Retinal pigment epithelial cell (primary cell): Measurements from ENCODE around the gene SPG7.

ENCODE experiments used
- DNase-seq: peaks from one replicate; pipeline ENCODE4 v3.0.0-alpha.2; 2010; ENCODE audit warnings: low read depth
- H3K4me3 ChIP-seq: 2 replicates; pipeline ENCODE4 v1.5.1; 2011; ENCODE audit warnings: mild to moderate bottlenecking, low read length, control low read depth, moderate library complexity
- TF ChIP-seq, protein P1 (sequence below): conservative IDR thresholded peaks from 2 replicates; pipeline ENCODE4 v1.5.1; 2011; ENCODE audit warnings: low read depth, low read length, control low read depth, inconsistent platforms

SPG7 gene

DNA sequence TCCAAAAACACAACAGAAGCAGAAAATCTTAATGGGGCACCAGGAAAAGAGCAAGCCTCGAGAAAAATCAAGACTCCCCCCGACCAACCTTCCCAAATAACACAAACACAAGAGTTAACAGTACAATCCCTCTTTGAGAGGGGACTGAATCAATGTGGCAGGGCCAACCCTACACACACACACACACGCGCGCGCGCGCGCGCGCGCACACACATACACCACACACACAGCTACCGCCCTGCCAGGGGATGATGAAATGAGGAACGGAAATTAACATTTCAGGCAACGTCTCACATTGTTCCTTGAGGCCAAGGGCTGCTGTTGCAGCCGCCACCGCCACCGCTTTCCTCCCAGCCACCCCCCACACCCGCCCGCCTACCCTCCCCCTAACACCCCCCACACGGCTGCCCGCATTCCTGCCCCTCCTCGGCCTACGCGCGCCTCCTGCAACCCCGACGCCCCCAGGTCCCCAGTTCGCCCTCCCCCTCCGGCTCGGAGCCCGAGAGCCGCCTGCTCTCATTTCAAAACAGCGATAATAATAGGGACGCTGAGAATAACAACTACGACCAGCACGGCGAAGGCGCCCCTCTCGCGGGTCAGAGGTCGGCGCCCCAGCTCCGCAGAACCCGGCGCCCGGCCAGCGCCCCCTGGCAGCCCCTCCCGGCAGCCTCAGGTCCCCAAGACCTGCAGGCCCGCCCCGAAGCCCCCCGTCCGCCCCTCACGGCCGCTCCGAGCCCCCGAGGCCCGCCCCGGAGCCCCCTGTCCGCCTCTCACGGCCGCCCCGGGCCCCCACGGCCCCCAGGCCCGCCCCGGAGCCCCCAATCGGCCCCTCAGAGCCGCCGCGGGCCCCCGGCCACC lies 18.9 kb upstream of the SPG7 start:
- peak overlapping the region; percentile 69 for H3K4me3 ChIP-seq
- TF ChIP-seq, protein P1, sequence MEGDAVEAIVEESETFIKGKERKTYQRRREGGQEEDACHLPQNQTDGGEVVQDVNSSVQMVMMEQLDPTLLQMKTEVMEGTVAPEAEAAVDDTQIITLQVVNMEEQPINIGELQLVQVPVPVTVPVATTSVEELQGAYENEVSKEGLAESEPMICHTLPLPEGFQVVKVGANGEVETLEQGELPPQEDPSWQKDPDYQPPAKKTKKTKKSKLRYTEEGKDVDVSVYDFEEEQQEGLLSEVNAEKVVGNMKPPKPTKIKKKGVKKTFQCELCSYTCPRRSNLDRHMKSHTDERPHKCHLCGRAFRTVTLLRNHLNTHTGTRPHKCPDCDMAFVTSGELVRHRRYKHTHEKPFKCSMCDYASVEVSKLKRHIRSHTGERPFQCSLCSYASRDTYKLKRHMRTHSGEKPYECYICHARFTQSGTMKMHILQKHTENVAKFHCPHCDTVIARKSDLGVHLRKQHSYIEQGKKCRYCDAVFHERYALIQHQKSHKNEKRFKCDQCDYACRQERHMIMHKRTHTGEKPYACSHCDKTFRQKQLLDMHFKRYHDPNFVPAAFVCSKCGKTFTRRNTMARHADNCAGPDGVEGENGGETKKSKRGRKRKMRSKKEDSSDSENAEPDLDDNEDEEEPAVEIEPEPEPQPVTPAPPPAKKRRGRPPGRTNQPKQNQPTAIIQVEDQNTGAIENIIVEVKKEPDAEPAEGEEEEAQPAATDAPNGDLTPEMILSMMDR: no peak
- peak; percentile 89 for DNase-seq

DNA sequence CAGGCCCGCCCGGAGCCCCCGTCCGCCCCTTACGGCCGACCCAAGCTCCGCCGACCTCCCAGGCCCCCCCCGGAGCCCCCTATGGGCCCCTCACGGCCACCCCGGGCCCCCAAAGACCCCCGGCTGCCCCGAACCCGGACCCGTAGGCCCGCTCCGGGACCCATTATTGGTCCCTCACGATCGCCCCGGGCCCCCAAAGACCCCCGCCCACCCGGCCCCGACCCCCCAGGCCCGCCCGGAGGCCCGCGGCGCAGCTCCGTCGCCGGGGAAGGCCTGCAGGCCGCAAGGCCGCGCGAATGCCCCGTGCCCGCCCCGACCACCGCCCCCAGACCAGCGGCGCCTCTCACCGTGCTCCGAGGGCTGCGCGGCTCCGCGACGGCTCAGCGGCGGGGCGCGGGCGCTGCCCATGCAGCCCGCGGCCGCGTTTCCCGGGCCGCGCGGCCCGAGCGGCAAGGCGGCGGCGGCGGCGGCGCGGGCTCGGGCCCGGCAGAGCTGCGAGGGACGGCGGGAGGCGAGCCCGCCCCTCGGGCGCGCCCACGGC lies 18.2 kb upstream of the SPG7 start:
- no peak for DNase-seq
- TF ChIP-seq, protein P1: no peak
- H3K4me3 ChIP-seq: peak overlapping the region; percentile 69

DNA sequence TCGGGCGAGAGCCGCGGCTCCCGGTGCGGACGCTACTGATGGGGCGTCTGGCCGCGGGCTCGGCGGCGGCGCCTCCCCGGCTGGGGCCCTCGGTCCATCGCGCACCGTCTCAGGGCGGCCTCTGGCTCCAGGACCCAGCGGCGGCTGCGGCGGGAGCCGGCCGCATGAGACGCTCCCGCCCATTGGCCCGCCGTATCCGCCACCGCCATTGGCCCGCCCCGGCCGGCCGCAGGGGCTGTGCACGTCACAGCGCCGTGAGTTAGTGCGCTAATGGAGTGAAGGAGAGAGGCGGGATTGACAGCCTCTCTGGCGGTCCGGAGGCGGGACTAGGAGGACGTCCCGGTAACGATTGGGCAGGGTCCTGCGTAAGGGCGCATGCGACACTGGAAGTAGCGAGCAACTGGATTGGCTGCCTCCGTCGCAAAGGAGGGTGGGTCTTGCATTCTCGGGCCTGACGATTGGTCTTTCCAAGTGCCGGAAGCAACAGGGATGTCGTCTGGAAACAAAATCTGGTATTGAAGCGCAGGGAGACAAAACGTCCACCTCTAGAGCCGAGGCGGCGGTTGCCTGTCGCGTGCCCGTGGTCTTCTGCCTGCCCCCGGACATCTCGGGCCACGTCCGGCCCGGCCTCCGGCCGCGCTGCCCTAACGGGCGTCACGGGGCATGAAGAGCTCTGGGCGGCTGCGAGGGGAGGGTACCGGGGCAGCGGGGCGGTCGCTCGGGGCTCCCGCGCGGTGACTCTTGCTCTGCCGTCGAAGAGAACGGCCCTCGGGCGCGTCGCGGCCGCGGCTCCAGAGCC lies 17.6 kb upstream of the SPG7 start, which contains the start of gene ANKRD11:
Gene ANKRD11 (minus strand): TSS at position 123 of the 799 bp plus-strand sequence. CDS start 173,542 bp downstream, outside the sequence.
- DNase-seq: peak; percentile 99
- H3K4me3 ChIP-seq: peak within 1 kb of the TSS; percentile 82
- TF ChIP-seq, protein P1: no peak

DNA sequence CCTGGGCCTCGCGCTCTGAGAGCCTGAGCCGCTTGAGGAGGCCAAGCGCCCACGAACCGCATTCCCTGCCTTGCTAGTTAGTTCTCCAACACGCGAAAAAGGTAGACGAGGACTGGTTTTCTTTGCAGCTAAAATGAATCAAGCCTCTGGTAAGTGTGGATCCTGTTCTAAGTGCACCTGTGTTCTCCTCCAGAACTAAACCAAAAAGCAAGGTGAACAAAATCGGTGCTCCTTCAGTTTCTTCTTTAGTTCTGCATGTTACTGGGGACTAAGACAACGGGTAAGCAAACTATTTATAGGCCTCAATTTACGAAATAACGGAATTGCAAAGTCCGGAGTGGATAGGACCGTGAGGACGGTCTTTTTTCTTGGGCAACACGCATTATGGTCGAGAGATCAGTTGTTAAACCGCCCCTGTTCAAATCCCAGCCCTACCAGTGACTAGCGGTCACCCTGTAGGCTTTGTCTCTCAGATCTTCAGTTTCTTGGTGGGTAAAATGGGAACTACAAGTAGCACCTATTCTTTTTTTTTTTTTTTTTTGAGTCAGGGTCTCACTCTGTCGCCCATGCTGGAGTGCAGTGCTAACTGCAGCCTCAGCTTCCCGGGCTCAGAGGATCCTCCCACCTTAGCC lies 16.8 kb upstream of the SPG7 start:
- peak overlapping the region; percentile 82 for H3K4me3 ChIP-seq
- TF ChIP-seq, protein P1: no peak
- no peak for DNase-seq

DNA sequence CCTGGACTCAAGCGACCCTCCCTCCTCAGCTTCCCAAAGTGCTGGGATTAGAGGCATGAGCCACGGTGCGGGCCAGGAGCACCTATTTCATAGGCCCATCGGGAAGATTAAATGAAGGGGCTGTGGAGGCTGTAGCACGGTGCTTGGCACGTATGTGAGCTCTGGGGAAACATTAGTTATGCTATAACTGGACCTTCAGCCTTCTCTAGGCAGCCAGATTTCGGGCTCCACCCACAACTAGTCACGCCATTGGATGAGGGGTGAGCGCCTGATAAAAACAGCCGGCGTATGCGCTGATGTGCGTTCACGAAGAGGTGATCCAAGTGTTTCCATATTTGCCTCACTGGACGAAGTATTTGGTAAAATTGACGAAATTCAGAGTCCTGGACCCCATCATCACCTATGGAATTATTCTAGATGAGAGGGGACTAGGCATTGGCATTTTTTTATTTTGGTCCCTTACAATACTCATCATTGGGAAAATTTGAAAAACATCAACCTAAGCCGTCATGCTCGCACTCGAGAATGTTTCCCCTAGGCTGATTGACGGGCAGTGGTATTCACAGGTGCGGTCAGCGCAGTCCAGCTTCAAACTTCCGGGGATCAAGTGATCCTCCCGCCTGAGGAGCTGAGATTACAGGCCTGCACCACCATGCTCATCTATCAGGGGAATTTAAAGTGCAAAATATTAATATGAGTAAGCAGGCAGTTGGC lies 16.1 kb upstream of the SPG7 start:
- no peak for DNase-seq
- TF ChIP-seq, protein P1: no peak
- peak overlapping the region; percentile 82 for H3K4me3 ChIP-seq

DNA sequence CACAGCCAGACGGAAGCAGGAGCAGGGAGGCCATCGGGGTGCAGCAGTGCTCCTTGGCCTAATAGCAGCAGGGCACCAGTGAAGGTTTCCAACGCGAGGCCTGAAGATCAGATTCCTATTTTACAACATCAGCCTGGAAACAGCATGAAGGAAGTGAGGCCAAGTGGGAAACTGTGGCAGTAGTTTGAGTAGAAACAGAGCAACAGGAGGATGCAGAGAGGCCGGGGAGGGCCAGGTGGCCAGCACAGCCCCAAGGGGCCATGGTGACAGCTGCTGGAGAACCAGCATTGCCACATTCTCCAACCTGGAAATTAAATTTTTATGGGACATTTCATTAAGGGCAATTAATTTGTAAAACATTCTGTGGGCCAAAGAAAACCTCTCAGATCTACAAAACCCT lies 14.4 kb upstream of the SPG7 start:
- no peak overlapping the region for H3K4me3 ChIP-seq
- DNase-seq: no peak
- TF ChIP-seq, protein P1: no peak
